Measurements from ENCODE around the gene DPP6.
A peak's percentile ranks its signal among the peaks of the same experiment; 100 is the strongest.
"Not testable (repeated sequence)": the region's sequence is repeated elsewhere in the genome, so short reads cannot be mapped to it uniquely, and the experiment has no call there.

The DPP6 gene

GRCh38 chr7:154917808-154918160 is 865.6 kb downstream of the DPP6 start:
- no peak overlapping the region for H3K4me3 ChIP-seq (ENCODE audit: low read depth, low read length)
- TF ChIP-seq CTCF (IDR thresholded peaks at IDR 0.05; ENCODE audit: low read depth, low read length, missing control alignments): no peak
- DNase-seq (ENCODE audit: low read depth): no peak

GRCh38 chr7:154918266-154918665 is 866.1 kb downstream of the DPP6 start:
- TF ChIP-seq CTCF (IDR thresholded peaks at IDR 0.05; ENCODE audit: low read depth, low read length, missing control alignments): no peak
- no peak for DNase-seq (ENCODE audit: low read depth)
- no peak overlapping the region for H3K4me3 ChIP-seq (ENCODE audit: low read depth, low read length)

- no peak for TF ChIP-seq CTCF (IDR thresholded peaks at IDR 0.05; ENCODE audit: low read depth, low read length, missing control alignments)
- H3K4me3 ChIP-seq (ENCODE audit: low read depth, low read length): no peak overlapping the region
- no peak for DNase-seq (ENCODE audit: low read depth)
Measured at GRCh38 chr7:154918741-154919140, 866.5 kb downstream of the DPP6 start.

- no peak for DNase-seq (ENCODE audit: low read depth)
- no peak for TF ChIP-seq CTCF (IDR thresholded peaks at IDR 0.05; ENCODE audit: low read depth, low read length, missing control alignments)
- no peak overlapping the region for H3K4me3 ChIP-seq (ENCODE audit: low read depth, low read length)
Measured at GRCh38 chr7:154919344-154920225, 867.4 kb downstream of the DPP6 start.

- H3K4me3 ChIP-seq (ENCODE audit: low read depth, low read length); DNase-seq (ENCODE audit: low read depth): not testable (repeated sequence)
Measured at GRCh38 chr7:154922472-154922871, 870.3 kb downstream of the DPP6 start.

GRCh38 chr7:154927624-154928125 is 875.5 kb downstream of the DPP6 start:
- H3K4me3 ChIP-seq (ENCODE audit: low read depth, low read length): peak overlapping the region; percentile 55
- peak; percentile 86 for DNase-seq (ENCODE audit: low read depth)
- peak; percentile 54 for TF ChIP-seq CTCF (IDR thresholded peaks at IDR 0.05; ENCODE audit: low read depth, low read length, missing control alignments)

- DNase-seq (ENCODE audit: low read depth): peak; percentile 91
- H3K4me3 ChIP-seq (ENCODE audit: low read depth, low read length): peak overlapping the region; percentile 55
- no peak for TF ChIP-seq CTCF (IDR thresholded peaks at IDR 0.05; ENCODE audit: low read depth, low read length, missing control alignments)
Measured at GRCh38 chr7:154928136-154929005, 876.2 kb downstream of the DPP6 start.
